Neural cell (in vitro differentiated cells): Measurements from ENCODE around the gene BLM. TPM values are rescaled to one million over a fixed set of nuclear protein-coding genes. Genes with fewer than 3 reads are reported as not detected.

Experiments
- H2AFZ ChIP-seq: fragments of 200-600, 300-800 bp; sonication (generic), shearing (Covaris generic); 2 replicates; pipeline ENCODE4 v1.6.0; 2014; ENCODE audit warnings: low read depth, mild to moderate bottlenecking, antibody characterized with exemption, low read length, moderate library complexity
- H3F3A ChIP-seq: fragments of 200-600 bp; shearing (Covaris generic); 2 replicates; pipeline ENCODE4 v1.6.1; 2016; ENCODE audit warnings: mild to moderate bottlenecking, moderate library complexity, mixed read lengths, antibody characterized with exemption, low read length; ENCODE audit not compliant: insufficient read depth, poor library complexity, severe bottlenecking
- H3K27ac ChIP-seq: fragments of 200-600, 300-800 bp; sonication (generic), shearing (Covaris generic); 2 replicates; pipeline ENCODE4 v1.5.1; 2014; ENCODE audit warnings: mild to moderate bottlenecking, low read length, moderate library complexity
- H3K27me3 ChIP-seq: fragments of 300-800, 200-600 bp; sonication (generic), shearing (Covaris generic); 2 replicates; pipeline ENCODE4 v1.6.0; 2014; ENCODE audit warnings: mild to moderate bottlenecking, low read depth, low read length, moderate library complexity; ENCODE audit not compliant: insufficient read depth
- H3K36me3 ChIP-seq: fragments of 300-800, 200-600 bp; sonication (generic), shearing (Covaris generic); 2 replicates; pipeline ENCODE4 v1.5.1; 2014; ENCODE audit warnings: mild to moderate bottlenecking, antibody characterized with exemption, low read length, moderate library complexity; ENCODE audit not compliant: insufficient read depth
- H3K4me2 ChIP-seq: fragments of 300-800, 200-600 bp; sonication (generic), shearing (Covaris generic); 2 replicates; pipeline ENCODE4 v1.6.0; 2014; ENCODE audit warnings: mild to moderate bottlenecking, low read length
- H3K4me3 ChIP-seq: fragments of 300-800, 200-600 bp; sonication (generic), shearing (Covaris generic); 2 replicates; pipeline ENCODE4 v1.5.1; 2014; ENCODE audit warnings: mild to moderate bottlenecking, low read length, moderate library complexity
- H3K79me2 ChIP-seq: fragments of 200-600 bp; shearing (Covaris generic); replicated peaks from 2 replicates; pipeline ENCODE4 v1.6.0; 2014; ENCODE audit warnings: mild to moderate bottlenecking, low read length, moderate library complexity; ENCODE audit not compliant: insufficient read depth
- H3K9ac ChIP-seq: fragments of 300-800, 200-600 bp; sonication (generic), shearing (Covaris generic); 2 replicates; pipeline ENCODE4 v1.6.1; 2016; ENCODE audit warnings: mild to moderate bottlenecking, low read length, mixed read lengths
- H3K9me2 ChIP-seq: fragments of 200-600 bp; shearing (Covaris generic); 2 replicates; pipeline ENCODE4 v1.6.1; 2016; ENCODE audit warnings: mild to moderate bottlenecking, low read length, mixed read lengths; ENCODE audit not compliant: insufficient read depth
- H3K9me3 ChIP-seq: fragments of 200-600, 300-800 bp; sonication (generic), shearing (Covaris generic); 2 replicates; pipeline ENCODE4 v1.6.1; 2016; ENCODE audit warnings: mild to moderate bottlenecking, mixed run types, low read length, moderate library complexity, mixed read lengths
- H4K20me1 ChIP-seq: fragments of 200-600 bp; shearing (Covaris generic); 2 replicates; pipeline ENCODE4 v1.6.1; 2016; ENCODE audit warnings: mild to moderate bottlenecking, mixed run types; ENCODE audit not compliant: insufficient read depth
- CTCF ChIP-seq: fragments of 450-650 bp; IDR thresholded peaks from 2 replicates; pipeline ENCODE4 v1.5.1; 2014; ENCODE audit warnings: antibody characterized with exemption, mild to moderate bottlenecking, moderate library complexity; ENCODE audit not compliant: poor library complexity, severe bottlenecking
- EP300 ChIP-seq: fragments of 450-650 bp; conservative IDR thresholded peaks from 2 replicates; pipeline ENCODE4 v1.6.1; 2014; ENCODE audit warnings: antibody characterized with exemption, mild to moderate bottlenecking, moderate library complexity; ENCODE audit not compliant: poor library complexity, severe bottlenecking
- EZH2 ChIP-seq: fragments of 200-600, 300-800 bp; shearing (Covaris generic), sonication (generic); IDR thresholded peaks from 2 replicates; pipeline ENCODE4 v1.6.1; 2014; ENCODE audit warnings: antibody characterized with exemption, low read length, borderline replicate concordance, mild to moderate bottlenecking; ENCODE audit not compliant: insufficient read depth, poor library complexity, severe bottlenecking
- MXI1 ChIP-seq: fragments of 450-650 bp; conservative IDR thresholded peaks from 2 replicates; pipeline ENCODE4 v1.6.1; 2014; ENCODE audit warnings: antibody characterized with exemption, mild to moderate bottlenecking; ENCODE audit not compliant: poor library complexity, severe bottlenecking
- POLR2AphosphoS5 ChIP-seq: IDR thresholded peaks from 2 replicates; pipeline ENCODE4 v1.6.1; 2012
- RAD21 ChIP-seq: fragments of 450-650 bp; conservative IDR thresholded peaks from 2 replicates; pipeline ENCODE4 v1.6.1; 2014; ENCODE audit warnings: antibody characterized with exemption, mild to moderate bottlenecking, moderate library complexity
- SMC3 ChIP-seq: fragments of 450-650 bp; conservative IDR thresholded peaks from 2 replicates; pipeline ENCODE4 v1.6.1; 2014; ENCODE audit warnings: antibody characterized with exemption, mild to moderate bottlenecking, moderate library complexity; ENCODE audit not compliant: poor library complexity
- TAF1 ChIP-seq: IDR thresholded peaks from 2 replicates; pipeline ENCODE4 v1.6.1; 2012; ENCODE audit warnings: low read depth
- polyA plus RNA-seq: library from polyadenylated mRNA; depleted of rRNA; stranded (reverse); fragments of >200 nt; gene quantifications from 2 replicates; pipeline ENCODE4 v1.2.3, GENCODE V29; 2014
- TF ChIP-seq, protein P1 (sequence below): IDR thresholded peaks from 2 replicates; pipeline ENCODE4 v1.6.1; 2012; ENCODE audit warnings: borderline replicate concordance

The BLM gene
- polyA plus RNA-seq, 1 donor from 2014 or later = 4.5 TPM

GRCh38 chr15:90794538-90794937 lies 77.4 kb downstream of the BLM start:
- H3K4me3 ChIP-seq = no peak overlapping the region
- H2AFZ ChIP-seq = no peak overlapping the region
- H3K36me3 ChIP-seq = no peaks in the 10 kb centered on the region
- no peak overlapping the region for H3K9ac ChIP-seq
- H4K20me1 ChIP-seq = no peaks in the 10 kb centered on the region
- TF ChIP-seq CTCF (no peak), MXI1 (no peak), POLR2AphosphoS5 (no peak), SMC3 (no peak), EZH2 (no peak), TAF1 (no peak), RAD21 (no peak), EP300 (no peak)
- TF ChIP-seq, protein P1, sequence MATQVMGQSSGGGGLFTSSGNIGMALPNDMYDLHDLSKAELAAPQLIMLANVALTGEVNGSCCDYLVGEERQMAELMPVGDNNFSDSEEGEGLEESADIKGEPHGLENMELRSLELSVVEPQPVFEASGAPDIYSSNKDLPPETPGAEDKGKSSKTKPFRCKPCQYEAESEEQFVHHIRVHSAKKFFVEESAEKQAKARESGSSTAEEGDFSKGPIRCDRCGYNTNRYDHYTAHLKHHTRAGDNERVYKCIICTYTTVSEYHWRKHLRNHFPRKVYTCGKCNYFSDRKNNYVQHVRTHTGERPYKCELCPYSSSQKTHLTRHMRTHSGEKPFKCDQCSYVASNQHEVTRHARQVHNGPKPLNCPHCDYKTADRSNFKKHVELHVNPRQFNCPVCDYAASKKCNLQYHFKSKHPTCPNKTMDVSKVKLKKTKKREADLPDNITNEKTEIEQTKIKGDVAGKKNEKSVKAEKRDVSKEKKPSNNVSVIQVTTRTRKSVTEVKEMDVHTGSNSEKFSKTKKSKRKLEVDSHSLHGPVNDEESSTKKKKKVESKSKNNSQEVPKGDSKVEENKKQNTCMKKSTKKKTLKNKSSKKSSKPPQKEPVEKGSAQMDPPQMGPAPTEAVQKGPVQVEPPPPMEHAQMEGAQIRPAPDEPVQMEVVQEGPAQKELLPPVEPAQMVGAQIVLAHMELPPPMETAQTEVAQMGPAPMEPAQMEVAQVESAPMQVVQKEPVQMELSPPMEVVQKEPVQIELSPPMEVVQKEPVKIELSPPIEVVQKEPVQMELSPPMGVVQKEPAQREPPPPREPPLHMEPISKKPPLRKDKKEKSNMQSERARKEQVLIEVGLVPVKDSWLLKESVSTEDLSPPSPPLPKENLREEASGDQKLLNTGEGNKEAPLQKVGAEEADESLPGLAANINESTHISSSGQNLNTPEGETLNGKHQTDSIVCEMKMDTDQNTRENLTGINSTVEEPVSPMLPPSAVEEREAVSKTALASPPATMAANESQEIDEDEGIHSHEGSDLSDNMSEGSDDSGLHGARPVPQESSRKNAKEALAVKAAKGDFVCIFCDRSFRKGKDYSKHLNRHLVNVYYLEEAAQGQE = no peak
- H3K9me3 ChIP-seq = no peaks in the 10 kb centered on the region
- no peaks in the 10 kb centered on the region for H3K27me3 ChIP-seq
- H3K4me2 ChIP-seq = no peak overlapping the region
- H3F3A ChIP-seq = no peaks in the 10 kb centered on the region
- H3K79me2 ChIP-seq = no peaks in the 10 kb centered on the region
- H3K9me2 ChIP-seq = no peaks in the 10 kb centered on the region
- no peak overlapping the region for H3K27ac ChIP-seq

DNA sequence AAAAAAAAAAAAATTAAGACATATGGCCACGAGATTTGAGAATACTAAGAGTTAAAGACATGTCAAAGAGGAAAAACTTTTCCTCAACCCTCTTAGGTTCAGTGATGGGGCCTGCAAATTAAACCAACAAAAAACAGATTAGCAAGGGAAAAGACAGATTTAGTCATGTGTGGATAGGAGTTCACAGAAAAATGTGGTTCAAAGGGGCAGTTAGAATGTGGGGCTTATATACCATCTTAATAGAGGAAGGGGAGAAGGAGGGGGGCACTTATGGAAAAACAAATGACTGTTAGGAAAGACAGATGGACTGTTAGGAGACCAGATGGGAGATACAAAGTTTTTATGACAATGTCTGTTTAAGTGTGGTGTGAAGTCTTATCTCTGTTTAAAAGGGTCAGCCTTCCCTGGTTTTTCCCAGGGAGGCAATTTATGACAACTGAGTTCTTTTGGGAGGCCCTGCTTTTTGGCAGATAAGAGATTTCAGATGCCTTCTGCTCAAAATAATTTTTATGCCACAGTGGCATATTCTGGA lies 82.6 kb downstream of the BLM start:
- Histone ChIP-seq H3K36me3 (no peaks in the 10 kb centered on the region), H3K9me2 (no peaks in the 10 kb centered on the region), H3K9ac (no peak overlapping the region), H3F3A (no peaks in the 10 kb centered on the region), H2AFZ (no peak overlapping the region), H3K79me2 (no peaks in the 10 kb centered on the region), H3K27me3 (no peaks in the 10 kb centered on the region), H4K20me1 (no peaks in the 10 kb centered on the region), H3K4me2 (no peak overlapping the region), H3K9me3 (no peaks in the 10 kb centered on the region), H3K4me3 (no peak overlapping the region), H3K27ac (no peak overlapping the region)
- TF ChIP-seq EP300 (no peak), MXI1 (no peak), RAD21 (no peak), EZH2 (no peak), CTCF (no peak), SMC3 (no peak), TAF1 (no peak), POLR2AphosphoS5 (no peak)
- TF ChIP-seq, protein P1 = no peak
